NCI-H460 (cell line): ENCODE results near the gene CCR5AS. TPM values are rescaled to one million over a fixed set of nuclear protein-coding genes. Genes with fewer than 3 reads are reported as not detected.

Experiments used
- DNase-seq: peaks from one replicate; pipeline ENCODE4 v3.0.0-alpha.2; 2016; ENCODE audit warnings: low read depth; ENCODE audit errors: extremely low read depth
- total RNA-seq: library from RNA; depleted of rRNA; stranded (reverse); fragments of >200 nt; shearing (Covaris generic); gene quantifications from 2 replicates; pipeline ENCODE4 v1.2.3, GENCODE V29; 2014; rRNA removed

The CCR5AS gene

GRCh38 chr3:46324036-46324435 is 82.8 kb downstream of the CCR5AS start:
- DNase-seq = no peak

- DNase-seq = no peak
These were observed 85.3 kb downstream of the CCR5AS start for GRCh38 chr3:46321461-46322104.

- DNase-seq = no peak
These were observed 88.5 kb downstream of the CCR5AS start for GRCh38 chr3:46318207-46318927.

DNA sequence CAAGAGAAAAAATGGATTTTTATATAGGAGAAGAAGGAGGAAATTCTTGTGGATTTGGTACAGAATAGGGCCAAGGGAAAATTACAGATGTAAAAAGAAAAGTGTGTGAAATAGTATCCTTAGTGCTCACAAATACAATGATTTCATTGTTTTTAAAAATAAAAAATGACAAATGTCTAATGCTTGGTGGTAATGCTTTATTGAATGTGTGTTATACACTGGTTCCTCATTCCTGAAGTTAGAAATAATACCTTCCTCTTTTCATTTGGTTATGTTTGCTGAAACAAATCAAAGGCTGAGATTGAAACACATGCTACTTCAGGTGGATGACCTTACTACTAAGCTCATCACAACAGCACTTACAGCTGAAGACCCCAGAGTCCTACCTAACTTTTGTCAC is 90.7 kb downstream of the CCR5AS start:
- no peak for DNase-seq

- no peak for DNase-seq
These were observed 92.3 kb downstream of the CCR5AS start for GRCh38 chr3:46314517-46314916.

Other genes with a start within 250 kb of the CCR5AS start
- 0.12 TPM in 2 replicates for gene CCR1, start 198.8 kb downstream of the CCR5AS start, total RNA-seq
- not detected in 2 replicates for gene CCR3, start 164.6 kb downstream of the CCR5AS start, total RNA-seq
- gene CCR2, start 53.0 kb downstream of the CCR5AS start, total RNA-seq = not detected in 2 replicates
- 0.12 TPM in 1 of 2 replicates, not detected in the other for gene CCR5, start 36.1 kb downstream of the CCR5AS start, total RNA-seq
- not detected in 2 replicates for gene CCRL2, start 193 bp upstream of the CCR5AS start, total RNA-seq
- not detected in 2 replicates for gene LTF, start 57.8 kb upstream of the CCR5AS start, total RNA-seq
- gene RTP3, start 90.9 kb upstream of the CCR5AS start, total RNA-seq = not detected in 2 replicates
- gene LRRC2, start 159.2 kb upstream of the CCR5AS start, total RNA-seq = not detected in 2 replicates
- not detected in 2 replicates for gene FAM240A, start 205.5 kb upstream of the CCR5AS start, total RNA-seq